Bronchial smooth muscle cell (primary cell): ENCODE results near the gene JPH2. TPM values are rescaled to one million over a fixed set of nuclear protein-coding genes. Genes with fewer than 3 reads are reported as not detected.

Experiments used
- total RNA-seq: library from RNA; depleted of rRNA; stranded (reverse); fragments of >200 nt; gene quantifications from 2 replicates; pipeline ENCODE4 v1.2.1, GENCODE V29; 2014

The JPH2 gene
- under 0.01 TPM in 1 of 2 replicates, not detected in the other for total RNA-seq

GRCh38 chr20:44187054-44187771 lies at the start of gene JPH2:
JPH2 (minus strand) TSS chr20:44187188; CDS start chr20:44186705, 483 bp downstream.

DNA sequence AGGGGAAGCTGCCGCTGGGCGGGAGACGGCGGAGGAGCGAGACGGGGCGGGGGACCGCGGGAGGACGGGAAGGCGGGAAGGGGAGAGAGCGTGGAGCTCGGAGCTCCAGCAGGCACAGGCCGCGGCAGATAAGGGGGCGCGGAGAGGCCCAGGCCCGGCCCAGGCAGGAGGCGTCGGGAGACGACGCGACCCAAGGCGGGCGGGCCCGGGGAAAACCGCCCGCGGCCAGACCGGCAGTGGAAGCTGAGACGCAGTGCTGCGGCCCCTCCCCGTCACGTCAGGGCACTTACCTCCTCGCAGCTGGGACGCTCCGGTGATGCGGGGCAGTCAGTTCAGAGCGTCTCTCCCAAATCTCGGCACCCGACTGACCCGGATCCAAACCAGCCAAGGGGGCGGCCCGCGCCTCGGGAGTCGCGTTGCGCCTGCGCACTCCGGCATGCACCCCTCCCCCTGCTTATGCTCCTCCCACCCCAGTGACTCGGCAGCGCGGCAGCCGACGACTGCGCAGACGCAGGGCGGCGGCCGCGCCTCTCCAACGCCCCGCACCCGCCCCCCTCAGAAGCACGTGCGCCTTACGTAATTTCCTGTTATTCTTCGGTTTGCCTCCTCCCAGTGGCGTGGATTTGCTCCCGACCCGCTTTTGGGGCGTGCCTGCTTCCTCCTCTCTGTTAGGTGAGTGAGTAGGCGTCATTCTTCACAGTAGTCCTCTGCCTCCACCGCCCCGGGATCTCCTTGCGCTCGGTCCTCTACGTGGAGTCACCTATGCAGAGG lies 23.6 kb upstream of the JPH2 start, which contains the start of gene OSER1:
Gene OSER1 (minus strand): TSS at position 366 of the 771 bp plus-strand sequence. CDS start 3,814 bp downstream, outside the sequence.

Other genes with a start within 250 kb of the JPH2 start
- 45.1 and 66.8 TPM in 2 replicates for gene OSER1, start 23.6 kb upstream of the JPH2 start, total RNA-seq
- 0.17 TPM in 1 of 2 replicates, not detected in the other for gene GDAP1L1, start 60.1 kb upstream of the JPH2 start, total RNA-seq
- gene FITM2, start 124.0 kb upstream of the JPH2 start, total RNA-seq, result 4.4 and 6.7 TPM in 2 replicates
- not detected in 2 replicates for gene R3HDML, start 149.9 kb upstream of the JPH2 start, total RNA-seq
- gene HNF4A, start 168.5 kb upstream of the JPH2 start, total RNA-seq, result not detected in 2 replicates